Activated B cell treated with CpG ODN at 0.5 μM for 24 hours (primary cell): ENCODE results near the gene NAP1L1. TPM values are rescaled to one million over a fixed set of nuclear protein-coding genes. Genes with fewer than 3 reads are reported as not detected.

Experiments
- ATAC-seq: fragments of 200-7000 bp; cut with Tn5 transposase; one replicate; pipeline ENCODE4 v1.10.0; 2021; ENCODE audit warnings: low read depth, mild to moderate bottlenecking, moderate library complexity
- CTCF ChIA-PET: fragments of 350-600 bp; sonication (Branson Sonifier 250); formaldehyde crosslinking; loops from one replicate; lab custom pipeline; 2021; ENCODE audit warnings: antibody characterized with exemption; lab: Charles Lee
- POLR2A ChIA-PET: fragments of 350-600 bp; sonication (Branson Sonifier 250); formaldehyde crosslinking; loops from one replicate; lab custom pipeline; 2021; ENCODE audit warnings: antibody characterized with exemption; lab: Charles Lee
- DNase-seq: peaks from one replicate; pipeline ENCODE4 v3.0.0; 2022
- H3K27ac Mint-ChIP-seq: one replicate; pipeline ENCODE4 v1.8.0; 2020; ENCODE audit warnings: mixed read lengths
- H3K27me3 Mint-ChIP-seq: one replicate; pipeline ENCODE4 v1.8.0; 2021; ENCODE audit warnings: mixed read lengths
- H3K36me3 Mint-ChIP-seq: one replicate; pipeline ENCODE4 v1.8.0; 2021; ENCODE audit warnings: low read depth, mixed read lengths
- H3K4me1 Mint-ChIP-seq: one replicate; pipeline ENCODE4 v1.8.0; 2021; ENCODE audit warnings: mixed read lengths
- H3K4me3 Mint-ChIP-seq: one replicate; pipeline ENCODE4 v1.8.0; 2020; ENCODE audit warnings: mild to moderate bottlenecking, mixed read lengths
- H3K9me3 Mint-ChIP-seq: one replicate; pipeline ENCODE4 v1.8.0; 2020; ENCODE audit warnings: mixed read lengths
- CTCF ChIP-seq: fragments of 200-600 bp; IDR thresholded peaks from one replicate; pipeline ENCODE4 v1.8.0; 2022; ENCODE audit warnings: antibody characterized with exemption, mild to moderate bottlenecking
- intact Hi-C: fragments of 100-400 bp; cut with micrococcal nuclease; formaldehyde crosslinking; loops from one replicate; pipeline ENCODE4 v1.15.1; 2024
- total RNA-seq: library from RNA; stranded (reverse); gene quantifications from 2 replicates; pipeline ENCODE4 v1.2.3, GENCODE V29; 2022

The NAP1L1 gene
- total RNA-seq, 1 donor from 2014 or later: 1,185 TPM

GRCh38 chr12:76078748-76079147 lies 5.7 kb downstream of the NAP1L1 start:
- no peaks in the 10 kb centered on the region for H3K27me3 Mint-ChIP-seq
- ChIA-PET POLR2A (no interaction called here), CTCF (no interaction called here)
- peaks cover 44% of the 10 kb centered on the region for H3K36me3 Mint-ChIP-seq
- no peak for ATAC-seq
- no peak for TF ChIP-seq CTCF
- DNase-seq: no peak
- peaks cover 4% of the 10 kb centered on the region for H3K9me3 Mint-ChIP-seq
- no peak overlapping the region for H3K4me3 Mint-ChIP-seq
- no peak overlapping the region for H3K27ac Mint-ChIP-seq
- peaks cover 76% of the 10 kb centered on the region for H3K4me1 Mint-ChIP-seq
- intact Hi-C loops: loop anchor here (1.0 kb wide), 1 partner anchor 9 kb away; no protein-coding TSS in a partner anchor

GRCh38 chr12:76075448-76075847 lies 9.0 kb downstream of the NAP1L1 start:
- no peaks in the 10 kb centered on the region for H3K27me3 Mint-ChIP-seq
- H3K4me3 Mint-ChIP-seq: no peak overlapping the region
- H3K36me3 Mint-ChIP-seq: peaks cover 61% of the 10 kb centered on the region
- no peak for DNase-seq
- peaks cover 4% of the 10 kb centered on the region for H3K9me3 Mint-ChIP-seq
- intact Hi-C loops: loop anchor here (1.0 kb wide), 1 partner anchor 8 kb away; no protein-coding TSS in a partner anchor
- ATAC-seq: no peak
- no peak overlapping the region for H3K27ac Mint-ChIP-seq
- CTCF ChIA-PET: interaction anchor here (0.7 kb wide), 1 partner anchor 381 kb away, joined by 3 read pairs; no protein-coding TSS in a partner anchor
- POLR2A ChIA-PET: no interaction called here
- TF ChIP-seq CTCF: no peak
- H3K4me1 Mint-ChIP-seq: peaks cover 61% of the 10 kb centered on the region

GRCh38 chr12:76074701-76075336 lies 9.7 kb downstream of the NAP1L1 start:
- Mint-ChIP-seq H3K4me1 (peaks cover 58% of the 10 kb centered on the region), H3K36me3 (peaks cover 61% of the 10 kb centered on the region), H3K27me3 (no peaks in the 10 kb centered on the region), H3K4me3 (no peak overlapping the region), H3K9me3 (peaks cover 4% of the 10 kb centered on the region), H3K27ac (no peak overlapping the region)
- no peak for ATAC-seq
- no peak for DNase-seq
- ChIA-PET POLR2A (no interaction called here), CTCF (no interaction called here)
- intact Hi-C loops: loop anchor here (1.0 kb wide), 1 partner anchor 8 kb away; no protein-coding TSS in a partner anchor
- TF ChIP-seq CTCF: no peak

- ATAC-seq (no peak), DNase-seq (no peak)
- CTCF ChIA-PET: no interaction called here
- intact Hi-C loops: no loop called here
- H3K27me3 Mint-ChIP-seq: no peaks in the 10 kb centered on the region
- POLR2A ChIA-PET: no interaction called here
- H3K9me3 Mint-ChIP-seq: no peaks in the 10 kb centered on the region
- H3K36me3 Mint-ChIP-seq: peaks cover 62% of the 10 kb centered on the region
- no peak overlapping the region for H3K4me3 Mint-ChIP-seq
- no peak for TF ChIP-seq CTCF
- no peak overlapping the region for H3K27ac Mint-ChIP-seq
- peaks cover 54% of the 10 kb centered on the region for H3K4me1 Mint-ChIP-seq
These were observed 10.9 kb downstream of the NAP1L1 start for GRCh38 chr12:76073561-76073960.

DNA sequence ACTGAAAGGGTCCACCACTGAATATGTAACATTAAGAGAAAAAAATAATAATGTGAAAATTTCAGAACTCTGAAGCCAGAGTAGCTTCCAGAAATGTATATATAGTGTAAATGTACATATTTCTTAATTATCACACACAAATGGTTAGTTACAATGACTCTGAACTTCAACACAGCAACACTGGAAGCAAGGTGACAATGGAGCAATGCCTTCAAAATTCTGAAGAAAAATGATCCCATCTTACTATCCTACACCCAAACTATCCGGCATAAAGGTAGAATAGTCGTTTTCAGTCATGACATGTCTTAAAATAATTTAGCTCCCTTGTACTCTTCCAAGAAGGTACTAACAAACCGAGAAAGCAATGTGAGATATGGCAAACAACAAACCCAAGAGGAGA lies 11.9 kb downstream of the NAP1L1 start:
- H3K9me3 Mint-ChIP-seq: no peaks in the 10 kb centered on the region
- ChIA-PET POLR2A (interaction anchor here (0.6 kb wide), 1 partner anchor 559 kb away, joined by 5 read pairs; no protein-coding TSS in a partner anchor), CTCF (no interaction called here)
- no peak overlapping the region for H3K4me3 Mint-ChIP-seq
- no peak for TF ChIP-seq CTCF
- intact Hi-C loops: no loop called here
- H3K27ac Mint-ChIP-seq: no peak overlapping the region
- ATAC-seq: no peak
- peaks cover 67% of the 10 kb centered on the region for H3K36me3 Mint-ChIP-seq
- H3K4me1 Mint-ChIP-seq: peaks cover 51% of the 10 kb centered on the region
- DNase-seq: no peak
- H3K27me3 Mint-ChIP-seq: no peaks in the 10 kb centered on the region
